Endothelial cell (in vitro differentiated cells): ENCODE measurements around the gene C1orf159. TPM values are rescaled to one million over a fixed set of nuclear protein-coding genes. Genes with fewer than 3 reads are reported as not detected.
A peak's percentile ranks its signal among the peaks of the same experiment; 100 is the strongest.
"Not testable (repeated sequence)": the region's sequence is repeated elsewhere in the genome, so short reads cannot be mapped to it uniquely, and the experiment has no call there.

Source experiments
- DNase-seq: peaks from one replicate; pipeline ENCODE4 v3.0.0; 2021; ENCODE audit warnings: low spot score
- H3K27ac Mint-ChIP-seq: one replicate; pipeline ENCODE4 v1.8.0; 2021; ENCODE audit warnings: mixed read lengths, inconsistent platforms; ENCODE audit not compliant: unreplicated experiment
- H3K27me3 Mint-ChIP-seq: one replicate; pipeline ENCODE4 v1.8.0; 2021; ENCODE audit warnings: mild to moderate bottlenecking, moderate library complexity, mixed read lengths, inconsistent platforms; ENCODE audit not compliant: unreplicated experiment
- H3K36me3 Mint-ChIP-seq: one replicate; pipeline ENCODE4 v1.8.0; 2021; ENCODE audit warnings: mild to moderate bottlenecking, low read depth, mixed read lengths, inconsistent platforms; ENCODE audit not compliant: unreplicated experiment
- H3K4me1 Mint-ChIP-seq: one replicate; pipeline ENCODE4 v1.8.0; 2021; ENCODE audit warnings: mild to moderate bottlenecking, mixed read lengths, inconsistent platforms; ENCODE audit not compliant: unreplicated experiment
- H3K4me3 Mint-ChIP-seq: one replicate; pipeline ENCODE4 v1.8.0; 2021; ENCODE audit warnings: mild to moderate bottlenecking, mixed read lengths, inconsistent platforms; ENCODE audit not compliant: unreplicated experiment
- H3K9me3 Mint-ChIP-seq: one replicate; pipeline ENCODE4 v1.8.0; 2021; ENCODE audit warnings: mixed read lengths, inconsistent platforms; ENCODE audit not compliant: unreplicated experiment
- total RNA-seq: library from RNA; stranded (reverse); fragmentation: NEBNext Ultra II Directional; extraction: Animal tissue kit (Norgen Biotek cat#: 25700); gene quantifications from one replicate; pipeline ENCODE4 v1.2.1, GENCODE V29; 2021; ENCODE audit not compliant: unreplicated experiment
- TF ChIP-seq, protein P1 (sequence below): fragments of 200-600 bp; sonication (generic); IDR thresholded peaks from one replicate; pipeline ENCODE4 v1.5.0; 2021; ENCODE audit warnings: antibody characterized with exemption; ENCODE audit not compliant: unreplicated experiment

Gene C1orf159
- total RNA-seq, 1 donor from 2014 or later, result 16.6 TPM

DNA sequence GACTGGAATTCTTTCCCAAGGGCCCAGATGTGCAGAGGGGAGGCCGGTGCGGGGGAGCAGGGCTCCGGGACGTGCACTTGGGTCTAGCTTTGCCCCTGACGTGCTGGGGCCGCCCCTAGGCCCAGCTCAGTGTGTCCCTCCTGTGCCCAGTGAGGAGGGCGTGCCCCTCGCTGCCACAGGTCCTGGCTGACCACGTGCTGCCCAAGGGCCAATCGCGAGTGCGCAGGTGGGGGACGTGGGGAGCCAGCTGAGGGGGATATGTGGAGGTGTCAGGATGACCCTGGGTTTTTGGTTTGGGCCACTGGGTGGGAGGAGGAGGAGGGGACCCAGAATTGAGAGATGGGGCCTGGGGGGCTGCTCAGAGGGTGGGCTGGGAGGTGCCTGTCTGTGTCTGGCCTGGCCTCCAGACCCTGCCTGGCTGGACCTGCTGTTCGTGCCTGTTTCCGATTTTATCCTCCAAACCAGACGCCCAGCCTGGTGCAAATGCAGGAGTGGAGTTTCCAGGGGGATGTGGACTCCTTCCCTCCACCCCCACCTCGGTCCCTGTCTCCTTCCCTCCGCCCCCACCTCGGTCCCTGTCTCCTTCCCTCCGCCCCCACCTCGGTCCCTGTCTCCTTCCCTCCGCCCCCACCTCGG lies 35.6 kb downstream of the C1orf159 start:
- Mint-ChIP-seq H3K4me1 (no peaks in the 10 kb centered on the region), H3K4me3 (no peak overlapping the region), H3K9me3 (no peaks in the 10 kb centered on the region), H3K27ac (no peak overlapping the region), H3K36me3 (no peaks in the 10 kb centered on the region), H3K27me3 (no peaks in the 10 kb centered on the region)
- peak; percentile 68 for DNase-seq
- TF ChIP-seq, protein P1, sequence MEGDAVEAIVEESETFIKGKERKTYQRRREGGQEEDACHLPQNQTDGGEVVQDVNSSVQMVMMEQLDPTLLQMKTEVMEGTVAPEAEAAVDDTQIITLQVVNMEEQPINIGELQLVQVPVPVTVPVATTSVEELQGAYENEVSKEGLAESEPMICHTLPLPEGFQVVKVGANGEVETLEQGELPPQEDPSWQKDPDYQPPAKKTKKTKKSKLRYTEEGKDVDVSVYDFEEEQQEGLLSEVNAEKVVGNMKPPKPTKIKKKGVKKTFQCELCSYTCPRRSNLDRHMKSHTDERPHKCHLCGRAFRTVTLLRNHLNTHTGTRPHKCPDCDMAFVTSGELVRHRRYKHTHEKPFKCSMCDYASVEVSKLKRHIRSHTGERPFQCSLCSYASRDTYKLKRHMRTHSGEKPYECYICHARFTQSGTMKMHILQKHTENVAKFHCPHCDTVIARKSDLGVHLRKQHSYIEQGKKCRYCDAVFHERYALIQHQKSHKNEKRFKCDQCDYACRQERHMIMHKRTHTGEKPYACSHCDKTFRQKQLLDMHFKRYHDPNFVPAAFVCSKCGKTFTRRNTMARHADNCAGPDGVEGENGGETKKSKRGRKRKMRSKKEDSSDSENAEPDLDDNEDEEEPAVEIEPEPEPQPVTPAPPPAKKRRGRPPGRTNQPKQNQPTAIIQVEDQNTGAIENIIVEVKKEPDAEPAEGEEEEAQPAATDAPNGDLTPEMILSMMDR, result no peak

DNA sequence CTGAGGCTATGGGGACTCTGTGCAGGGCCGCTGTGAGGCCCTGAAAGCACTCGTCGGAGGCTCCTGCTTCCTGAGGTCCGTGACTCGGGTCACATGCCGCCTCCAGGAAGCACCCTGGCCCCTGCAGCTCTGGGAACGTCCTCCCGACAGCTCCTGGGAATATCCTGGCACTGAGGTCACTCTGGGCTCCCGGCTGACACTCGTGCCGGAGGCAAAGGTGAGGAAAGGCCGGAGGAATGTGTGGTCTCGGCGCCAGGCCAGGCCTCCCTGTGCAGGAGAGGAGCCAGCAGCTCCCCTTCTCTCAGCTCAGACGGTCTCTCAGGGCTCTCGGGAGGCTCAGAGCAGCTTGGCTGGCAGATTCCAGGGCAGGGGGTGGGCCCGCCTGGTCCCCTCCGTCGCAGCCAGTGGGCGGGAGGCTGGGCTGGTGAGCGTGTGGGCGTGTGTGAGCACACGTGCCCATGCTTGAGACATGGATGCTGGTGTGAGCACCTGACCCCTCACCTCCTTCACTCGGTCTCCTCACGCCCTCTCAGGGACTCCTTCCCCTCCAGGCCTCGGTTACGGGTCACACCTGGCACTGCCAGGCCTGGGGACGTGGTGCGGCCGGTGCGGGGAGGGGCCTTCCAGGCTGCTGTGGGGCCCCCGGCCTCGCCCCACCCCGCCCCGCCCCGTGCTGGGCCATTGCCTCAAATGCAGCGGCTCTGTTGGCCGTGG lies 36.3 kb downstream of the C1orf159 start:
- peak overlapping the region; percentile 62 for H3K4me3 Mint-ChIP-seq
- no peaks in the 10 kb centered on the region for H3K36me3 Mint-ChIP-seq
- DNase-seq, result peak; percentile 74
- H3K27me3 Mint-ChIP-seq, result peaks cover 3% of the 10 kb centered on the region
- no peaks in the 10 kb centered on the region for H3K4me1 Mint-ChIP-seq
- H3K27ac Mint-ChIP-seq, result peak overlapping the region; percentile 67
- TF ChIP-seq, protein P1, result no peak
- H3K9me3 Mint-ChIP-seq, result no peaks in the 10 kb centered on the region

DNA sequence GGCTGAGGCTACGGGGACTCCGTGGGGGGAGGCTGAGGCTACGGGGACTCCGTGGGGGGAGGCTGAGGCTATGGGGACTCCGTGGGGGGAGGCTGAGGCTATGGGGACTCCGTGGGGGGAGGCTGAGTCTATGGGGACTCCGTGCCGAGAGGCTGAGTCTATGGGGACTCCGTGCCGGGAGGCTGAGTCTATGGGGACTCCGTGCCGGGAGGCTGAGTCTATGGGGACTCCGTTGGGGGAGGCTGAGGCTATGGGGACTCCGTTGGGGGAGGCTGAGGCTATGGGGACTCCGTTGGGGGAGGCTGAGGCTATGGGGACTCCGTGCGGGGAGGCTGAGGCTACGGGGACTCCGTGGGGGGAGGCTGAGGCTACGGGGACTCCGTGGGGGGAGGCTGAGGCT lies 38.5 kb downstream of the C1orf159 start:
- not testable (repeated sequence) for H3K9me3 Mint-ChIP-seq, DNase-seq, H3K4me3 Mint-ChIP-seq, H3K36me3 Mint-ChIP-seq, H3K27me3 Mint-ChIP-seq, H3K4me1 Mint-ChIP-seq, H3K27ac Mint-ChIP-seq

DNA sequence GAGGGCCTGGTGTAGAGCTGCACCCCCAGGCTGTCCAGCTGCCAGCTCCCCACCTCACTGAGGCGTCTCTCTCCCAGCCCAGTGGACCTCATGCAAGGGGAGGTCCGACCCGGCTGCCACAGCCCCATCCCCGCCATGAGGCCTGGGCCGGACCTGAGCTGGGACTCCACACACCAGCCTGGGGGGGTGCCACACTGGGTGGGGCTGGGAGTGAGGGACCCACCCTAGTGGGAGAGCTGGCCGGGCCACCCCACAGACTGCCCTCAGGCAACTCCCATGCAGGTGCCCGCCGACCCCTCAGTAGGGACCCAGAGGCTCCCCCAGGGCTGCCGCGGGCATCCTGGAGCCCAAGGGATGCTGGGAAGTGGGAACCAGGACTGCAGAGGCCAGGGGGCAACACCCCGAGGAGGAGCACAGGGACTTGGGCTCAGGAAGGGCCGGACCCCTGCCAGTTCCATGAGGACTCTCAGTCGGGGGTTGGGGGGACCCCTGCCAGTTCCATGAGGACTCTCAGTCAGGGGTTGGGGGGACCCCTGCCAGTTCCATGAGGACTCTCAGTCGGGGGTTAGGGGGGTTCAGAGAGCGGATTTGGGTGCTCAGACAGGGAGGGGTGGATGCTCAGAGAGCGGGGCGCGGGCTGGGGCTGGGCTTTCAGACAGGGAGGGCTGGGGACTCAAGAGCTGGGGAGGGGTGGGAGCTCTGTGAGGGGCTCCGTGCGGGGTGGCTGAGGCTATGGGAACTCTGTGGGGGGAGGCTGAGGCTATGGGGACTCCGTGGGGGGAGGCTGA lies 40.5 kb downstream of the C1orf159 start:
- TF ChIP-seq, protein P1, result no peak
- no peaks in the 10 kb centered on the region for H3K36me3 Mint-ChIP-seq
- H3K4me3 Mint-ChIP-seq, result no peak overlapping the region
- H3K9me3 Mint-ChIP-seq, result no peaks in the 10 kb centered on the region
- DNase-seq, result peak; percentile 6
- H3K27ac Mint-ChIP-seq, result no peak overlapping the region
- H3K27me3 Mint-ChIP-seq, result peaks cover 6% of the 10 kb centered on the region
- no peaks in the 10 kb centered on the region for H3K4me1 Mint-ChIP-seq

DNA sequence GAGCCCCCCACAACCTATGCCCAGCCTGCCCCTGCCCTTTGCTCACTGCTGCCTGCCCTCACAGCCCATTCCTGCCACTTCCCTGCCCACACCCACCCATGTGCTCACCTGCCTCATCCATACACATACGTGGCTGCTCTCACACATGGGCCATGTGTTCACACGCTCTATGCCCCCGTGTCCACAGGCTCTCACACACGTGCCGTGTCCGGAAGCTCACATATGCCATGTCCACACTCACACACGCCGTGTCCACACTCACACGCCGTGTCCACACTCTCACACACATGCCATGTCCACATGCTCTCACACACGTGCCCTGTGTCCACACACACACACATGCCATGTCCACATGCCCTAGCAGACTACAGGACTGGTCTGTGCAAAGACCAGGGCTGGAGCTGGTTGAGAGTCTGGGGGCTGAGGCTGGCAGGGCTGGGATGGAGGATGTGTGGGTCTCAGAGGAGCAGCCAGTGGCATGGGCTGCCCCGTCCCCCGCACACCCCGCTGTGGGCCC lies 41.2 kb downstream of the C1orf159 start:
- TF ChIP-seq, protein P1, result no peak
- Mint-ChIP-seq H3K4me1 (no peaks in the 10 kb centered on the region), H3K27me3 (peaks cover 6% of the 10 kb centered on the region), H3K4me3 (no peak overlapping the region), H3K9me3 (no peaks in the 10 kb centered on the region), H3K27ac (peak overlapping the region; percentile 34), H3K36me3 (no peaks in the 10 kb centered on the region)
- no peak for DNase-seq
